Gastroesophageal sphincter (tissue), 3 donors: ENCODE data around the gene PRMT1.

Experiments used
- POLR2A ChIP-seq, 2 donors: fragments of 450-650 bp; IDR thresholded peaks; one replicate each; pipeline ENCODE4 v1.6.1; 2017; ENCODE audit warnings: antibody characterized with exemption in 2 of 2, mild to moderate bottlenecking in 2 of 2, moderate library complexity in 1 of 2
- TF ChIP-seq, protein P1 (sequence below), 4 experiments: fragments of 200-600 bp in 2 of 4; fragments of 450-650 bp in 2 of 4; sonication (generic) in 1 of 4; IDR thresholded peaks; one replicate each; pipeline ENCODE4 v1.5.1; 2017 to 2019; ENCODE audit warnings: antibody characterized with exemption in 4 of 4, mild to moderate bottlenecking in 2 of 4, moderate library complexity in 2 of 4

DNA sequence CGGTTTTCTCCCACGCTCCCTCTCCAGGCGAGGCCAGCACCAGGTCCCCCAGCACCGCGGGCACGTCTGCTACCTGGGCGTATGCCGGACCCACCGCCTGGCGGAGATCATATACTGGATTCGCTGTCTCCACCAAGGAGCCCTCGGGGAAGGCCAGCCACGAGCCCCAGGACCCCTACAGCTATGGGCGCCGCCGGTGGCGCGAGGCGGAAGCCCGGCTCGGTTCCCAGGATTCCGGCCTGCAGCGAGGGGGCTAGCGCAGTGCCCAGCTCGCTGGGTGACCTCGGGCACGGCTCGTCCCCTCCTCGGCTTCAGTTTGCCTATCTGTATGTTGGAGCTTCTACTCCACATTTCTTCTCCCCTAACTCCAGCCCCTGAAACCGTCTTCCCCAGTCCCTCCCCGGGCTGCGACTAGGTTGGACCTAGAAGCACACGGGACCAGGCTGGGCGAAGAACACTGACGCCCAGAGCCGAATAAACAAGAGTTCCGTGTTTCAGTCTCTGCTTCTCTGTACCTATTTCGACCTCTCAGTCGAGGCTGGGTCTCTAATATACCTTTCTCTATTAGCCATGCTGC lies 13.1 kb downstream of the PRMT1 start:
- TF ChIP-seq, protein P1, sequence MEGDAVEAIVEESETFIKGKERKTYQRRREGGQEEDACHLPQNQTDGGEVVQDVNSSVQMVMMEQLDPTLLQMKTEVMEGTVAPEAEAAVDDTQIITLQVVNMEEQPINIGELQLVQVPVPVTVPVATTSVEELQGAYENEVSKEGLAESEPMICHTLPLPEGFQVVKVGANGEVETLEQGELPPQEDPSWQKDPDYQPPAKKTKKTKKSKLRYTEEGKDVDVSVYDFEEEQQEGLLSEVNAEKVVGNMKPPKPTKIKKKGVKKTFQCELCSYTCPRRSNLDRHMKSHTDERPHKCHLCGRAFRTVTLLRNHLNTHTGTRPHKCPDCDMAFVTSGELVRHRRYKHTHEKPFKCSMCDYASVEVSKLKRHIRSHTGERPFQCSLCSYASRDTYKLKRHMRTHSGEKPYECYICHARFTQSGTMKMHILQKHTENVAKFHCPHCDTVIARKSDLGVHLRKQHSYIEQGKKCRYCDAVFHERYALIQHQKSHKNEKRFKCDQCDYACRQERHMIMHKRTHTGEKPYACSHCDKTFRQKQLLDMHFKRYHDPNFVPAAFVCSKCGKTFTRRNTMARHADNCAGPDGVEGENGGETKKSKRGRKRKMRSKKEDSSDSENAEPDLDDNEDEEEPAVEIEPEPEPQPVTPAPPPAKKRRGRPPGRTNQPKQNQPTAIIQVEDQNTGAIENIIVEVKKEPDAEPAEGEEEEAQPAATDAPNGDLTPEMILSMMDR (IDR thresholded peaks at IDR 0.05) = peak in 1 of 4 experiments; percentile 13
- no peak for TF ChIP-seq POLR2A (IDR thresholded peaks at IDR 0.05)
